Heart left ventricle (tissue), 13 donors: ENCODE data around the gene TF.

ENCODE experiments used
- CTCF ChIP-seq, 12 donors: fragments of 200-600 bp; sonication (generic) in 4 of 12; IDR thresholded peaks; one replicate each; pipeline versions ENCODE4 v1.5.0 to v1.8.0; 2018 to 2022; ENCODE audit warnings: antibody characterized with exemption in 12 of 12, mild to moderate bottlenecking in 5 of 12
- POLR2A ChIP-seq, 2 donors: fragments of 450-650 bp; IDR thresholded peaks; one replicate each; pipeline ENCODE4 v1.6.1; 2017; ENCODE audit warnings: antibody characterized with exemption in 2 of 2, mild to moderate bottlenecking in 2 of 2, moderate library complexity in 2 of 2
- donor health status: ischemic (EF 13 %, LVEDD 7.1; RV severe dilation, severe dysfunction).
- donor health status: DM: no; HTN: yes; CAD: no.
- donor health status: DM: no; HTN: no; CAD: no.
- donor health status: ischemic (EF 25% LVEDD 6.9; RV normal size, moderate dysfunction).
- donor health status: ischemic (EF 25% LVEDD 5.7; RV mildly dilated, moderate dysfunction).
- donor health status: ischemic (EF 35%, LVEDD 5.7; RV mildly dilated, moderate dysfunction).
- donor health status: nonischemic (EF 11% LVEDD 7.7; RV severe dilation, severe dysfunction).
- donor health status: DM: yes; HTN: yes; CAD: no.
- donor health status: PGD.
- donor health status: ischemic (EF 29% LVEDD 5.4; RV normal size, mild dysfunction).
- donor health status: nonischemic (EF 23%, LVEDD 6.1; RV moderate dilation, normal function).

DNA sequence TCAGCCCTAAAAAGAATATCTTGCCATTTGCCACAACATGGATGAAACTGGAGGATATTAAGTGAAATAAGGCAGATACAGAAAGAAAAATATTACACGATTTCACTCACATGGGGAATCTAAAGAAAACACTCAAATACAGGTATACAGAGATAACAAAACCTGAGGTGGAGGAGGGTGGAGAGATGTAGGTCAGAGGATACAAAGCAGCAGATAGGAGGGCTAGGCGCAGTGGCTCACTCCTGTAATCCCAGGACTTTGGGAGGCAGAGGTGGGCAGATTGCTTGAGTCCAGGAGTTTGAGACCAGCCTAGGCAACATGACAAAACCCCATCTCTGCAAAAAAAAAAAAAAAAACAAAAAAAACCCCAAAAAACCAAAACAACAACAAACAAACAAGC is 36.3 kb downstream of the TF start:
- no peak for TF ChIP-seq CTCF (IDR thresholded peaks at IDR 0.05)
- TF ChIP-seq POLR2A (IDR thresholded peaks at IDR 0.05), result no peak
